ENCODE data around the gene MANSC1.

DNA sequence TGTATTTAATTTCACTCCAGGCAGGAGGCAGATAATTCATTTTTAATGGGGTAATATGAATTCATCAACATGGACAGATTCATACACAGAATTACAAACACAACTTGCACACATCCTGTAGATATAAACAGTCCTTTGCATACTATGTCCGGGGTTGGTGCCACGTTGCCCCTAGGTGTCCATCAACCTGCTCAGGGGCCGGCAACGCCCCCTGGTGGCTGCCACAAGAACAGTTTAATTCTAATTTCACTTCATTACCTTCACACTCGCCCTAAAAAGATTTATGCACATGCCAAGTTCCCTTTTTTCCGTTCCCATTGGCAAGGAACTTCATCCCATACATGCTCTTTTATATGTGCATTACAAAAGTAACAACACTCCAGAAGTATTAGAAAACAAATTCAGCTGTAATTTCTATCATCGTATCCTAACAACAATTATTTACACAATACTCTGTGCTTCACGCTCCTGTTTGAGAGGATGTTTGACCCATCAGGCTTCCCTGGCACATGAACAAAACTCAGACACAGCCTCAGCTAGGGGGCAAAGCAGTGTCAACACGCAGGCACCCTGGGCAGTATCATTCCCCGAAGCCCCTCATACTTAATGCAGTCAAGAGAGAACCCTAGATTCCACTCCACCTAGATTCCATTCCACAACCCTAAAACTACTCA is 15.5 kb downstream of the MANSC1 start:
- TF ChIP-seq POLR2A (IDR thresholded peaks at IDR 0.05) (no peak), CTCF (IDR thresholded peaks at IDR 0.05) (peak; percentile 82 to 93 (median 86)), POLR2AphosphoS5 (IDR thresholded peaks at IDR 0.05) (no peak), EP300 (IDR thresholded peaks at IDR 0.05; ENCODE audit: low read depth) (no peak)
